T47D (cell line): ENCODE results near the gene CNGA2.

Experiments
- DNase-seq, 2 experiments: peaks; one replicate each; pipeline versions ENCODE4 v3.0.0 to v3.0.0-alpha.2; 2011 to 2012; ENCODE audit warnings: low read depth in 1 of 2, low spot score in 1 of 2
- JUND ChIP-seq: IDR thresholded peaks from 2 replicates; pipeline ENCODE4 v1.6.1; 2012; ENCODE audit warnings: low read depth
- in situ Hi-C: cut with HindIII; loops from 2 replicates; pipeline ENCODE4 v1.10.0; 2016; ENCODE audit warnings: low sequenced_read_pairs, low pct_unique_long_range_greater_than_20kb

Gene CNGA2

DNA sequence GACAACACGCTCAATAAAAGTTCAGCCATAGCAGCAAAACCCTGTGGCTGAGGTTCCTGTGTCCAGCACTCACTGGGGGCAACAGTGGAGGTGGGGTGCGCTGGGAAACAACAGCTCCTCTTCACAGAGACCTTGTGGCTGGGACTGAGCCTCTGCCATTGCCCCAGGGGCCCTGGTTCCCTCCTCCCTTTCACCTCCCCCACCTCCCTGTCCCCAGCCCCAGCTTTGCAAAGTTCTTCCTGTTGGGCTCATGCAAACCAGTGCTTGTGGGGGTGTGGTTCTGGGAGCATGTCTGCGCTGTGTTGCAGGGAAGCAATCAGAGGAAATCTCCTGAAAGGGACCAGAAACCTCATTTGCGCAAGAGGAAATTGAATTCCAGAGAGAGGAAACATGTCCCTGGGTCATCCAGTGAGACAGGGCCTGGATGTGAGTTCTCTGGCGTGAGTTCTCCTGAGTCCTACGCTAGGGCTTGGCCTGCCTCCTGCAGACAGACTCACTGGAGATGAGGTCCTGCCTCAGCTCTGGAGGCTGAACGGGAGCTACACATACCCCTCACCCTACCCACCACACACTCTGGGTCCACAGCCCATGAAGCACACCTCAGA lies 11.3 kb upstream of the CNGA2 start:
- in situ Hi-C loops: no loop called here
- DNase-seq: no peak
- TF ChIP-seq JUND: no peak

DNA sequence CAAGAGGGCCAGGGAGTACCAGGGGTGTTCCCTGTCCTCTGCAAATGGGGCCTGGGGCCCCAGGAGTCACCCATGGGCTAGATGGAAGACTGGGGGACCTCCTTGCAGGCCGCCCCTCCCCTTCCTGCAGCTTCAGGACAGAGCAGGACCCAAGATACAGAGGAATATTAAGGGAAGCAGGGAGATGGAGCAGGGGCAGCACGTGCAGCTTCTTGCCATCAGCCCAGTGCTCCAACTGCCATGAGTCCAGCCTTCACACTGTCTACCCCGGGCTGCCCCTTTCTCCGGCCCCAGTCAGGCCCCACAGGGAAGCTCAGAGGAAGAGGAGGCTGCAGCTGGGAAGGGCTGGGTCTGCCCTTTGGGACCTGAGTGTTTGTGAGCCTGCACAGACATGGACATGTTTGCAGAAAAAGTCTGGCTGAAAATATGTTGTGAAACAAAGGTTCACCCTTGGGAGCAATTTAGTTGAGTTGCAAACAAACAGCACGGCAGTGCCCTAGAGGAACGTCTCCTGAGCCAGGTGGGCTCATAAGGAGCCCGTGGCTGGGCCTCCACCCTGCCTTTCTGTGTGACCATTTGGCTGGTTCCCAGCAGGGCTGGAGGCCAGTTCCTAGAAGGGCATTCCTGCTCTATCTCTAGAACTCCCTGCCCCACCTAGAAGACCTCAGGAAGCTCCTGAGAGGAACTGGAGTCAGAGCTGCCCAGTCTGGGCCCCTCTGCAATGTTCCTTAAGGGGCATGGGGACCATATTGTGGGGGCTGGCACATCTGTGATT lies 9.8 kb upstream of the CNGA2 start:
- TF ChIP-seq JUND: no peak
- no peak for DNase-seq
- in situ Hi-C loops: no loop called here

DNA sequence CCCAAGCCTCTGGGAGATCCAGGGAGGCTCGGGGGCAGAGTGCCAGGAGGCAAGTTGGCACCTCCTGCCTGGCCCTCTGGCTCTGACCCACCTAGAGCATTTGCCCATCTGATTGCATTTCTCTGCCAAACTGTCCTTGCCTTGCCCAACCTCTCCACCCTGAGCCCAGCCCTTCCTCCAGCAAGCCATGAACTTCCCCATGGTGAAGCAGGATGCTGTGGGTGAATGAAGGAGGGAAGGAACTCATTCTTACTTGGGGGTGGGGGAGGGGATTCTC lies 9.3 kb upstream of the CNGA2 start:
- in situ Hi-C loops: no loop called here
- no peak for TF ChIP-seq JUND

DNA sequence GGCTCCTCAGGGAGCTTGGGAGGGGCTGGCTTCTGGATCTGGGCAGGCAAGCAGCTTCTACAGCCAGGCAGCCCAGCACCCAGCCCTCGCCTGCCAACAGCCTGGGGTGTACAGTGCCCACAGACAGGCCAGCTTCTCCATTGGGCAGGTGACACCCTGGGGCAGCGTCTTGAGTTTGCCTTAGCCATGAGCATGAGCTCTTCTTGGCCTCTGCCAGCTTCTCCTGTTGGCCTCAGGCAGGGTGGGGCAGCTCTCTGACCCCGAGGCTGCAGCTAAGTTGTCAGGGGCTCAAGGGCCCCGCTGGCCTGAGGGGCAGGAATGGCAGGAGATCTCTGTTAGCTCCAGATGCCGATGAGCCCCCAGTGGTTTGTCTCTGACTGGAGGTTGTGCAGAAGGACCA lies 7.8 kb upstream of the CNGA2 start:
- DNase-seq: no peak
- TF ChIP-seq JUND: no peak
- in situ Hi-C loops: no loop called here

More for the DNA sequence above, 9.3 kb upstream of the CNGA2 start:
- DNase-seq: no peak

GRCh38 chrX:151727346-151727745 lies 7.2 kb upstream of the CNGA2 start:
- in situ Hi-C loops: no loop called here
- no peak for TF ChIP-seq JUND
- DNase-seq: no peak

- no peak for TF ChIP-seq JUND
- DNase-seq: no peak
- in situ Hi-C loops: no loop called here
These were observed 5.4 kb upstream of the CNGA2 start for GRCh38 chrX:151729056-151729725.

- TF ChIP-seq JUND: no peak
- in situ Hi-C loops: no loop called here
- no peak for DNase-seq
These were observed 673 bp downstream of the CNGA2 start for GRCh38 chrX:151735219-151735618.

- in situ Hi-C loops: no loop called here
- no peak for DNase-seq
- no peak for TF ChIP-seq JUND
These were observed 2.1 kb downstream of the CNGA2 start for GRCh38 chrX:151736685-151737084.

DNA sequence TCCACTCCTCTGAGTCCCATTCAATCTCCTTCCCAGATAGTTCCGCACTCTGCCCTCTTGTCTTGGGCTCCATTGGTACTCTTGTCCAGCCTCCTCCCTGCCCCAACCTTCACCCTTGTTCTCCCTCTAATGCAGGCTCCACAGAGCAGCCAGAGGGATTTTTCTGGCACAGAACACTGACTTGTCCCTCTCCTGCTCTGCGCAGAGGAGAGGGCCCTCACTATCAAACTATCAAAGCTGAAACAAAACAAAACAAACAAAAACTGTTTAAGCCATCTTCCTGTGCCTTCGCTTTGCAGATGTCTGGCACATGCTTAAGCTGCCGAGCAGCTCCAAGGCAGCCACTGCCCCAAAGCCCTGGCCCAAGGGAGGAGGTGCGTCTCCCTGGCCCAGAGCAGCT lies 2.9 kb downstream of the CNGA2 start:
- no peak for DNase-seq
- TF ChIP-seq JUND: no peak
- in situ Hi-C loops: no loop called here

GRCh38 chrX:151738751-151739150 lies 4.2 kb downstream of the CNGA2 start:
- no peak for DNase-seq
- TF ChIP-seq JUND: no peak
- in situ Hi-C loops: no loop called here

DNA sequence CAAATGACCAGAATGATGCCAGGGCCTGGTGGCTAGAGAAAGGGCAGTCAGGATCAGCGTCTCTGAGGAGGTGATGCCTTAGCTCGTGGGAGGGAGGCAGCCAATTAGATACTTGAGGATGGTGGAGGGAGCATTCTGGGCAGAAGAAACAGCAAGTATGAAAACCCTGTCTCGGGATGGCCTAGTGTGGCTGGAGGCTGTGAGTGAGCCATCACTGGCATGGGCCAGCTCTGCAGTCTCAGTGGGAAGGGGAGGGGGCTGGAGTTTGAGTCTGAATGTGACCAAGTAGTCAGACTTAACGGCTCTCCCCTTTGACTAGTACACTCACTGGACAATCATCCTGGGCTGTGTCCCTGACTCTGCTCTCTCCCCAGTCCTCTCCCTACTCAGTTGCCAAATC lies 7.1 kb downstream of the CNGA2 start:
- TF ChIP-seq JUND: no peak
- in situ Hi-C loops: no loop called here
- DNase-seq: no peak

- no peak for DNase-seq
- in situ Hi-C loops: no loop called here
- no peak for TF ChIP-seq JUND
These were observed 7.8 kb downstream of the CNGA2 start for GRCh38 chrX:151742311-151742710.

- in situ Hi-C loops: no loop called here
- DNase-seq: no peak
- no peak for TF ChIP-seq JUND
These were observed 9.3 kb downstream of the CNGA2 start for GRCh38 chrX:151743651-151744470.
